Measurements from ENCODE around the gene SH3BP4. TPM values are rescaled to one million over a fixed set of nuclear protein-coding genes. Genes with fewer than 3 reads are reported as not detected.

SH3BP4 gene
- total RNA-seq, 2 experiments from 2014 or later, result 0.06 TPM; not detected in 1

GRCh38 chr2:234978466-234979203 is 26.8 kb downstream of the SH3BP4 start:
- no TSS peak for BruUV-seq (replicated peaks)
- no peaks in the 10 kb centered on the region for H4K20me1 ChIP-seq (ENCODE audit: insufficient read depth, low read length)
- intact Hi-C loops (cut with micrococcal nuclease; ENCODE audit: unreplicated experiment), result no loop called here
- H3K4me3 ChIP-seq (ENCODE audit: low read depth, low read length, poor library complexity, severe bottlenecking), result no peak overlapping the region
- no peaks in the 10 kb centered on the region for H3K4me1 ChIP-seq (ENCODE audit: insufficient read depth, low read length, poor library complexity, severe bottlenecking)
- no peak for DNase-seq (ENCODE audit: low spot score)
- H3K9me2 ChIP-seq (ENCODE audit: insufficient read depth, low read length), result no peaks in the 10 kb centered on the region
- H3K27ac ChIP-seq (ENCODE audit: low read depth, low read length, poor library complexity, severe bottlenecking), result no peak overlapping the region
- H3K9me3 ChIP-seq (ENCODE audit: low read length), result no peaks in the 10 kb centered on the region
- H3K4me2 ChIP-seq (ENCODE audit: low read length), result no peak overlapping the region
- H2AFZ ChIP-seq (ENCODE audit: low read length), result no peak overlapping the region
- ChIA-PET POLR2A (no interaction called here), CTCF (ENCODE audit: unreplicated experiment) (no interaction called here)
- no peaks in the 10 kb centered on the region for H3K79me2 ChIP-seq (ENCODE audit: insufficient read depth, low read depth, low read length)
- H3K36me3 ChIP-seq (ENCODE audit: insufficient read depth, low read length), result no peaks in the 10 kb centered on the region
- no peak for TF ChIP-seq CTCF (conservative IDR thresholded peaks at IDR 0.05; ENCODE audit: low read length)
- TF ChIP-seq EZH2phosphoT487 (IDR thresholded peaks at IDR 0.05; ENCODE audit: borderline replicate concordance, low read depth, low read length), result no peak

DNA sequence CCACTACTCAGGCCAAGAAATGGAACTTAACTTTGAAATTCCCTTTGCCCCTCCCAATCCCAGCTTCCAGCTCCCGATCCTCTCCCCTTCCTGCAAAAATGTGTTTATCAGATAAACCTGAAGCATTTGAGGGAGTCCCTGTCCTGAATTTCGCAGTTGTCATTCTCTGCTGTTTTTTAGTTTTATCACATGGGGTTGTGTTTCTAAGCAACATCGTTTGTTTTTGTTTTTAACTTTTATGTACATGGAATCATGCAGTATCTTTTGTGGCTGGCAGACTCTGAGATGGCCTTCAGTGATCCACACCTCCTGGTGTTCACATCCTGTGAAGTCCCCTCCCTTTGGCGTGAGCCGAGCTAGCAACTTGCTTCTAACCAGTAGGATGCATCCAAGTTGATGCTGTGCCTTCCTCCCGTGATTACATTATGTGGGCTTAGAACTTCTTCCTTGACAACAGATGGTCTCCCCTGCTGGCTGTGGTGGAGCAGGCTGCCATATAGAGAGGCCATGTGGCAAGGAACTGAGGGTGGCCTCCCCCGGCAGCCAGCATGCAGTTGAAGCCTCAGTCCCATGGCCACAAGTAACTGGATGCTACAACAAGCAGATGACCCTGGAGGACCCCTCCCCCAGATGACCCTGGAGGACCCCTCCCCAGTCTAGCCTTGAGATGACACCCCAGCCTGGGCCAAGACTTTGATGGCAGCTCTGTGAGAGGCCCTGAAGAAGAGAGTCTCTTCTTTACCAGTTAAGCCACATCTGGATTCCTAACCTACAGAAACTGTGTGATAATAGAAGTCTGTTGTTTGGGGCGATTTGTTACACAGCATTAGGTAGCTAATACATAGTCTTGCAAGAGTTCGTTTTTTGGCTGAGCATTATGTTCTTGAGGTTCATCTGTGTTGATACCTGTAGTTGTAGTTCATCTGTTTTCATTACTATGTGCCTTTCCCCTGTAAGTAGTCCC is 27.7 kb downstream of the SH3BP4 start:
- intact Hi-C loops (cut with micrococcal nuclease; ENCODE audit: unreplicated experiment), result no loop called here
- no peaks in the 10 kb centered on the region for H4K20me1 ChIP-seq (ENCODE audit: insufficient read depth, low read length)
- H3K79me2 ChIP-seq (ENCODE audit: insufficient read depth, low read depth, low read length), result no peaks in the 10 kb centered on the region
- no peak overlapping the region for H3K4me3 ChIP-seq (ENCODE audit: low read depth, low read length, poor library complexity, severe bottlenecking)
- no TSS peak for BruUV-seq (replicated peaks)
- H3K36me3 ChIP-seq (ENCODE audit: insufficient read depth, low read length), result no peaks in the 10 kb centered on the region
- no peak overlapping the region for H2AFZ ChIP-seq (ENCODE audit: low read length)
- TF ChIP-seq CTCF (conservative IDR thresholded peaks at IDR 0.05; ENCODE audit: low read length) (no peak), EZH2phosphoT487 (IDR thresholded peaks at IDR 0.05; ENCODE audit: borderline replicate concordance, low read depth, low read length) (no peak)
- no peak for DNase-seq (ENCODE audit: low spot score)
- POLR2A ChIA-PET, result no interaction called here
- no peaks in the 10 kb centered on the region for H3K4me1 ChIP-seq (ENCODE audit: insufficient read depth, low read length, poor library complexity, severe bottlenecking)
- no peaks in the 10 kb centered on the region for H3K9me2 ChIP-seq (ENCODE audit: insufficient read depth, low read length)
- no peak overlapping the region for H3K4me2 ChIP-seq (ENCODE audit: low read length)
- no peak overlapping the region for H3K27ac ChIP-seq (ENCODE audit: low read depth, low read length, poor library complexity, severe bottlenecking)
- no peaks in the 10 kb centered on the region for H3K9me3 ChIP-seq (ENCODE audit: low read length)
- CTCF ChIA-PET (ENCODE audit: unreplicated experiment), result no interaction called here
